HG02678 (cell line): ENCODE measurements around the gene CD27.
"Not testable (repeated sequence)": the region's sequence is repeated elsewhere in the genome, so short reads cannot be mapped to it uniquely, and the experiment has no call there.

Experiments used
- ATAC-seq: cut with Tn5 transposase; IDR thresholded peaks from one replicate; pipeline ENCODE4 v1.9.1; 2021; ENCODE audit warnings: mild to moderate bottlenecking, moderate library complexity; ENCODE audit not compliant: unreplicated experiment

The CD27 gene

DNA sequence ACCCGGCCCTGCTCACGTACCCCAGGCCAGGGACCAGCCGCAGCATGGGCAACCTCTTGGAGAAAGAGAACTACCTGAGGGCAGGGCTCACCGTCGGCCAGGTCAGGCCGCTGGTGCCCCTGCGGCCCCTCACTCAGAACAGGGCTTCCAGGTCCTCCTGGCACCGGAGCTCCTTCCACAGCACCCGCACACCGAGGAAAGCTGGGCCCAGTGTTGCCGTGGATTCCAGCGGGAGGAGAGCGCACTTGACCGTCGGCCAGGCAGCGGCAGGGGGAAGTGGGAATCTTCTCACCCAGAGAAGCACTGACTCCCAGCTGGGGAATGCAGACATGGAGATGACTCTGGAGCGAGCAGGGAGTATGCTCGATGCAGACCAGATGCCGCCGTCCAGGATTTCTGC is 33.7 kb downstream of the CD27 start:
- ATAC-seq, result no peak

- no peak for ATAC-seq
Observed at GRCh38 chr12:6488240-6488639, 43.5 kb downstream of the CD27 start.

- no peak for ATAC-seq
Observed at GRCh38 chr12:6489449-6489848, 44.7 kb downstream of the CD27 start.

DNA sequence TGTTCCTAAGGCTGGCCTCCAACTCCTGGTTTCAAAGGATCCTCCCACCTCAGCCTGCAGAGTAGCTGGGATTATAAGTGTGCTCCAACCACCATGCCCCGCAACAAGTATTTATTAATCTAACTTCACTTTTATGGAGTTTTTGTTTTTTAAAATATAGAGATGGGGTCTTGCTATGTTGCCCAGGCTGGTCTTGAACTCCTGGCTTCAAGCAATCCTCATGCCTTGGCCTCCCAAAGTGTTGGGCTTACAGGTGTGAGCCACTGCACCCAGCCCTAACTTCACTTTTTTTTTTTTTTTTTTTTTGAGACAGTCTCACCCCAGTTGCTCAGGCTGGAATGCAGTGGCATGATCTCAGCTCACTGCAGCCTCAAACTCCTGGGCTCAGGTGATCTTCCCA is 45.9 kb downstream of the CD27 start:
- ATAC-seq, result not testable (repeated sequence)

DNA sequence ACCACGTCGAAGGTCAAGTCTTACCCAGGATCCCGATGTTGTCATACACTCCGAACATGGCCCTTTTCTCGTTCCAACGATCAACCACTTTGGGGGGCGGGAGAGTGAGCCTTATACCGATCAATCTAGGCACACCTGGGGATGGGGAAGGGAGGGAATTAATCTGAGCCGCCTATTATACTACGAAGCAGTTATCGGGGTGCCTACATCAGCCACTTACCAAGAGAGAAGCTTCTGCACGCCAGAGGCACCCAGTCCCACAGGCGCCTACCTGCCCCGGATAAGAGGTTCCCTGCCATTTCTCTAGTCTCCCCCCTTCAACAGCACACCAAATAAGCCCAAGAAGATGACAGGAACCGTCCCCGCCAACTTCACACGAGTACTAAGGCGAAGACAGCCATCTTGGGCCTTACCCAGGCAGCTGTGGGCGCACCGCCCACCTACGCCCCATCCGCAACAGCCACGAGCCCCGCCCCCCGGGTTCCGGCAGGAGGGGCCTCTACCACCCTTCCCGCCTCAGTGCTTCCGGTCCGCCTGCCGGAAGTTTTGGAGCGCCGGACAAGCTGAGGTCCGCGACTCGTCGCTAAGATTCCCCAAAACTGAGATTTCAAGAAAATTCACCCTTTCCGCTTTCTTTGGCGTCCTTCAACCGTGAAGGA is 48.2 kb downstream of the CD27 start, which contains the start of gene MRPL51:
MRPL51 (minus strand) TSS at position 425 of the 659 bp plus-strand sequence; CDS start at position 299, 126 bp downstream.
- peak; percentile 76 for ATAC-seq

DNA sequence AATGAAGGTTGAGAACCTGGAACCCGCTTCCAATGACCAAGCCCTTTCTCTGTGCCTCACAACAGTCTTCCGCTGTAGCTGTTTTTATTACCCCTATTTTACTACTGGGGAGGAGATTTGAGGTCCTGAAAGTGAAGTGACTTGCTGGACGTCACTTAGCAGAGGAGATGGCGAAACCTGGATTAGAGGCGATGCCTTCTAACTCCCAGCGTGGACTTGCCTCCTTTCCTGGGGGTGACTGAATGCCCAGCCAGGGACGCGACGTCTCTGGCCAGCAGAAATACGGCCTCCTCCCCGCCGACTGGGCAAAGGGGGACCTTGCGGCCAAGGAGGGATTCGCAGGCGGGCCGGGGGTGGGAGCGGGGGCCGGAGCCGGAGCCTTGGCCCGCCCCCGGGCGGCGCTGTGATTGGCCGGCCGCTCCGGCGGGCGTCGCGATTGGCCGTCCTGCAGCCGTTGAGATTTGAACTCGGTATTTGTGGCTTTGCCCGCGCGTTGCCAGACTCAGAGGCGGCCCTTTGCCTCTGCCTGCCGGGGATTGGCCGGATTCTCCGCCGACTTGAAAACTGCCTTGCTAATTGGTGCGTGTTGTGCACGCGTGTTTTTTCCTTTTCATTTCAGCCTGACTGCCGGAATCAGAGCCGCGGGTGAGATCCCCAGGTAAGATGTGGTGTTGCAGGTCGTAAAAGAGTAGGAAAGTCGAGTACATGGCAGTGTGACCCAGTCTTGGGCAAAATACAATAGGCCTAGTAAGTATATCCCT is 48.9 kb downstream of the CD27 start, which contains the start of gene NCAPD2:
NCAPD2 (plus strand) TSS at position 606 of the 761 bp plus-strand sequence. CDS start 997 bp downstream, outside the sequence.
- peak; percentile 85 for ATAC-seq

GRCh38 chr12:6494258-6494743 is 49.5 kb downstream of the CD27 start:
- ATAC-seq, result no peak

- ATAC-seq, result no peak
Observed at GRCh38 chr12:6494968-6495367, 50.2 kb downstream of the CD27 start.

DNA sequence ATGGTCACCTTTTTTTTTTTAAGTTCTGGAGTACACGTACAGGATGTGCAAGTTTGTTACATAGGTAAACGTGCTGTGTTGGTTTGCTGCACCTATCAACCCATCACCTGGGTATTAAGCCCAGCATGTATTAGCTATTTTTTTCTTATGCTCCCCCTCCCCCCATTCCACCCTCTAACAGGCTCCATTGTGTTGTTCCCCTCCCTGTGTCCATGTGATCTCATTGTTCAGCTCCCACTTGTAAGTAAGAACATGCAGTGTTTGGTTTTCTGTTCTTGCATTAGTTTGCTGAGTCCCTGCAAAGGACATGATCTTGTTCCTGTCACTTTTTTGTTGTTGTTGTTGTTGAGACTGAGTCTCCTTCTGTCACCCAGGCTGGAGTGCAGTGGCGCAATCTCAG is 52.5 kb downstream of the CD27 start:
- ATAC-seq, result not testable (repeated sequence)

- no peak for ATAC-seq
Observed at GRCh38 chr12:6500466-6500865, 55.7 kb downstream of the CD27 start.
